Neural progenitor cell (in vitro differentiated cells): ENCODE results near the gene HTT-AS.

ENCODE experiments used
- EZH2 ChIP-seq: fragments of 200-600 bp; sonication (generic); IDR thresholded peaks from 2 replicates; pipeline ENCODE4 v1.6.1; 2017; ENCODE audit warnings: antibody characterized with exemption, mild to moderate bottlenecking, moderate library complexity
- EZH2phosphoT487 ChIP-seq: fragments of 200-600 bp; sonication (generic); IDR thresholded peaks from 2 replicates; pipeline ENCODE4 v1.6.1; 2017; ENCODE audit warnings: antibody characterized with exemption
- TF ChIP-seq, protein P1 (sequence below): fragments of 200-600 bp; sonication (generic); IDR thresholded peaks from 2 replicates; pipeline ENCODE4 v1.5.1; 2017; ENCODE audit warnings: antibody characterized with exemption, mild to moderate bottlenecking

DNA sequence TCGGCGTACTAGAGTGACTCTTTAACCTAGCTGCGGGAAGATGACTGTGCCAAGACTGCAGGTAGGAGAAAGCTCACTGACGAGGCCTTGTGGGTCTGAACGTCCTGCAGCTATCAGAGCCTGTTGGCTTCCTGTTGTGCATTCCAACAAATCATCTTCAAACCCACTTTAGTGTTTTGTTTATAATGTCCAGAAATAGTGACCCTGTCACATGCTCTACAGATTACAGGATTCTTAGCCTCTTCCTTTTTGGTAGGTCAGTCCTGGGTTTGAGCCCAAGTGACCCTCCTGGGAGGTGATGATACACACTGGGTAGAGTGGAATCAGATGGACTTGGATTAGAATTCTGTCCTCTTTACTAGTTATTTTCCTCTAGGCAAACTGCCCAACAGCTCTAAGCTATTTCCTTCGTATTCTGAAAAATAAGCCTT is 33.4 kb upstream of the HTT-AS start:
- TF ChIP-seq, protein P1, sequence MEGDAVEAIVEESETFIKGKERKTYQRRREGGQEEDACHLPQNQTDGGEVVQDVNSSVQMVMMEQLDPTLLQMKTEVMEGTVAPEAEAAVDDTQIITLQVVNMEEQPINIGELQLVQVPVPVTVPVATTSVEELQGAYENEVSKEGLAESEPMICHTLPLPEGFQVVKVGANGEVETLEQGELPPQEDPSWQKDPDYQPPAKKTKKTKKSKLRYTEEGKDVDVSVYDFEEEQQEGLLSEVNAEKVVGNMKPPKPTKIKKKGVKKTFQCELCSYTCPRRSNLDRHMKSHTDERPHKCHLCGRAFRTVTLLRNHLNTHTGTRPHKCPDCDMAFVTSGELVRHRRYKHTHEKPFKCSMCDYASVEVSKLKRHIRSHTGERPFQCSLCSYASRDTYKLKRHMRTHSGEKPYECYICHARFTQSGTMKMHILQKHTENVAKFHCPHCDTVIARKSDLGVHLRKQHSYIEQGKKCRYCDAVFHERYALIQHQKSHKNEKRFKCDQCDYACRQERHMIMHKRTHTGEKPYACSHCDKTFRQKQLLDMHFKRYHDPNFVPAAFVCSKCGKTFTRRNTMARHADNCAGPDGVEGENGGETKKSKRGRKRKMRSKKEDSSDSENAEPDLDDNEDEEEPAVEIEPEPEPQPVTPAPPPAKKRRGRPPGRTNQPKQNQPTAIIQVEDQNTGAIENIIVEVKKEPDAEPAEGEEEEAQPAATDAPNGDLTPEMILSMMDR, result no peak
- no peak for TF ChIP-seq EZH2
- TF ChIP-seq EZH2phosphoT487, result no peak
